Measurements from ENCODE around the gene IL6ST.

The IL6ST gene

DNA sequence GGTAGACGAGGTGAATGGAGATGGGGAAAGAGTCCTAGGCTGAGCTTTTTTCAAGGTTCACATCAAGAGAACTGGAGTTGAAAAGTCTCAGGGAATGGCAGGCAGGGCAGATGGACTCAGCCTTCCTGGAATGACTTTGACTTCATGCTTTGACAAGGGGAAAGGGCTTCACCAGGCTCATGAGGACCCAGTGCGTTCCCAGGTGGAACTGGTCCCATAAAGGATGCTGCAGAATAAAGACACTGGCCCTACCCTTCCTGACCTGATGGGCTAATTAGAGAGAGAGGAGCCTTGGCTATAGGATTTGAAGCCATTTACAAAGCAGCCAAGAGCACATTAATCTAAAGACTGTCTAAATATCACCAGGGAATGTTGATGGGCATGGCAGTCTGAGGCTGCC is 79.8 kb downstream of the IL6ST start:
- H3F3A ChIP-seq (ENCODE audit: control insufficient read depth, insufficient read depth): no peaks in the 10 kb centered on the region
- no peaks in the 10 kb centered on the region for H3K9me3 ChIP-seq (ENCODE audit: control insufficient read depth, insufficient read depth, low read length)
- no peaks in the 10 kb centered on the region for H3K36me3 ChIP-seq (ENCODE audit: control insufficient read depth, low read length)
- H3K4me2 ChIP-seq (ENCODE audit: low read length): no peak overlapping the region
- H3K27ac ChIP-seq (ENCODE audit: low read depth, low read length): no peak overlapping the region
- H3K9me2 ChIP-seq (replicated peaks; ENCODE audit: control insufficient read depth, low read length): no peaks in the 10 kb centered on the region
- no peaks in the 10 kb centered on the region for H3K79me2 ChIP-seq (ENCODE audit: control insufficient read depth, low read length)
- no peaks in the 10 kb centered on the region for H3K27me3 ChIP-seq (ENCODE audit: control insufficient read depth, low read length)
- TF ChIP-seq, protein P1, sequence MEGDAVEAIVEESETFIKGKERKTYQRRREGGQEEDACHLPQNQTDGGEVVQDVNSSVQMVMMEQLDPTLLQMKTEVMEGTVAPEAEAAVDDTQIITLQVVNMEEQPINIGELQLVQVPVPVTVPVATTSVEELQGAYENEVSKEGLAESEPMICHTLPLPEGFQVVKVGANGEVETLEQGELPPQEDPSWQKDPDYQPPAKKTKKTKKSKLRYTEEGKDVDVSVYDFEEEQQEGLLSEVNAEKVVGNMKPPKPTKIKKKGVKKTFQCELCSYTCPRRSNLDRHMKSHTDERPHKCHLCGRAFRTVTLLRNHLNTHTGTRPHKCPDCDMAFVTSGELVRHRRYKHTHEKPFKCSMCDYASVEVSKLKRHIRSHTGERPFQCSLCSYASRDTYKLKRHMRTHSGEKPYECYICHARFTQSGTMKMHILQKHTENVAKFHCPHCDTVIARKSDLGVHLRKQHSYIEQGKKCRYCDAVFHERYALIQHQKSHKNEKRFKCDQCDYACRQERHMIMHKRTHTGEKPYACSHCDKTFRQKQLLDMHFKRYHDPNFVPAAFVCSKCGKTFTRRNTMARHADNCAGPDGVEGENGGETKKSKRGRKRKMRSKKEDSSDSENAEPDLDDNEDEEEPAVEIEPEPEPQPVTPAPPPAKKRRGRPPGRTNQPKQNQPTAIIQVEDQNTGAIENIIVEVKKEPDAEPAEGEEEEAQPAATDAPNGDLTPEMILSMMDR (IDR thresholded peaks at IDR 0.05; ENCODE audit: low read depth, low read length, poor library complexity, severe bottlenecking): no peak
- no peak for TF ChIP-seq EZH2phosphoT487 (IDR thresholded peaks at IDR 0.05; ENCODE audit: borderline replicate concordance, low read length)
- H3K4me1 ChIP-seq (ENCODE audit: control insufficient read depth, low read length): peaks cover 9% of the 10 kb centered on the region
- no peaks in the 10 kb centered on the region for H4K20me1 ChIP-seq (ENCODE audit: control insufficient read depth, insufficient read depth, low read depth, low read length)
- no peak overlapping the region for H3K4me3 ChIP-seq (ENCODE audit: low read length)

DNA sequence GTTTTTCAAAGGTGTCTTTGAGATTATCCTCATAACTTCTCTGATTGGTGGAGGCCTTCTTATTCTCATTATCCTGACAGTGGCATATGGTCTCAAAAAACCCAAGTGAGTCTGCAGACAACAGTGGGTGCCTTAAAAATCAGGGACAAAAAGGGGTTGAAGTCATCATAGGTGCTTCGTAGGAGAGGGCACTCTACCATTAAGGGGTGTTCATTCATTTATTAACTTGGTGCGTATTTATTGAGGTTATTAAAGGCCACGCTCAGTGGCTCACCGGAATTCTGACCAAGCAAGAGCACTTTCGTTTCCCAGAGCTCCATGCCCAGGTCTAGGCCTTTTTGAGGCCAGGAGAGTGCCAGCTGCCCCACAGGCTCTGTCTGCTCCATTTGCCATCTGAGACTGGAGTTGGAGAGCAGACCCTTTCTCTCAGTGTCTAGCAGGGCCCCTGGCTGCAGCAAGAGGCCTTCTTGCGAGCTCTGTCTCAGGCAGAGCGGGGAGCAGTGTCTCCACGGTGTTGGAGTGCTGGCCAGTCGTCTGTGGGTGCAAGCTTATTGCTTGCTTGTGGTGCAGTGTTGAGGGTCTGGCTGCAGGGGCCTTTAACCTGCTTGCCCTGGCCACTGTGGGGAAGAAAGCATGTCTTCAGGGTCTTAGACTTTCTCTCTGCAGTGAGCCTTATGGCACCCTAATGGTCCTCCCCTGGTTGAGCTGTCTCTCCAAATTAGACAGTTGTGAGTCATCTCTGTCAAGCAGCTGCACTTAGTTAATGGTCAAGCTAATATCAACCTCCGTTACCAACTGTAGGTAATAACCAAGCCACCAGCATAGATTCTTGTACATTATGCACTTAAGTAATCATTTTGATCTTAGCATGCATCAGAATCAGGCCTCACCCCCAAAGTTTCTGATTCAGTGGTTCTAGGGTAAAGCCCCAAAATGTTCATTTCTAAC is 81.0 kb downstream of the IL6ST start:
- no peak overlapping the region for H3K4me3 ChIP-seq (ENCODE audit: low read length)
- no peaks in the 10 kb centered on the region for H3K9me2 ChIP-seq (replicated peaks; ENCODE audit: control insufficient read depth, low read length)
- H3K36me3 ChIP-seq (ENCODE audit: control insufficient read depth, low read length): no peaks in the 10 kb centered on the region
- no peak overlapping the region for H3K4me2 ChIP-seq (ENCODE audit: low read length)
- H3F3A ChIP-seq (ENCODE audit: control insufficient read depth, insufficient read depth): no peaks in the 10 kb centered on the region
- H4K20me1 ChIP-seq (ENCODE audit: control insufficient read depth, insufficient read depth, low read depth, low read length): no peaks in the 10 kb centered on the region
- H3K79me2 ChIP-seq (ENCODE audit: control insufficient read depth, low read length): no peaks in the 10 kb centered on the region
- no peaks in the 10 kb centered on the region for H3K9me3 ChIP-seq (ENCODE audit: control insufficient read depth, insufficient read depth, low read length)
- TF ChIP-seq, protein P1 (IDR thresholded peaks at IDR 0.05; ENCODE audit: low read depth, low read length, poor library complexity, severe bottlenecking): no peak
- TF ChIP-seq EZH2phosphoT487 (IDR thresholded peaks at IDR 0.05; ENCODE audit: borderline replicate concordance, low read length): no peak
- no peaks in the 10 kb centered on the region for H3K4me1 ChIP-seq (ENCODE audit: control insufficient read depth, low read length)
- no peak overlapping the region for H3K27ac ChIP-seq (ENCODE audit: low read depth, low read length)
- H3K27me3 ChIP-seq (ENCODE audit: control insufficient read depth, low read length): no peaks in the 10 kb centered on the region

- no peak overlapping the region for H3K4me2 ChIP-seq (ENCODE audit: low read length)
- no peak overlapping the region for H3K27ac ChIP-seq (ENCODE audit: low read depth, low read length)
- H3K9me3 ChIP-seq (ENCODE audit: control insufficient read depth, insufficient read depth, low read length): no peaks in the 10 kb centered on the region
- H3K79me2 ChIP-seq (ENCODE audit: control insufficient read depth, low read length): no peaks in the 10 kb centered on the region
- H3K36me3 ChIP-seq (ENCODE audit: control insufficient read depth, low read length): no peaks in the 10 kb centered on the region
- no peaks in the 10 kb centered on the region for H3K4me1 ChIP-seq (ENCODE audit: control insufficient read depth, low read length)
- H3K4me3 ChIP-seq (ENCODE audit: low read length): no peak overlapping the region
- TF ChIP-seq, protein P1 (IDR thresholded peaks at IDR 0.05; ENCODE audit: low read depth, low read length, poor library complexity, severe bottlenecking): no peak
- no peak for TF ChIP-seq EZH2phosphoT487 (IDR thresholded peaks at IDR 0.05; ENCODE audit: borderline replicate concordance, low read length)
- no peaks in the 10 kb centered on the region for H3K9me2 ChIP-seq (replicated peaks; ENCODE audit: control insufficient read depth, low read length)
- no peaks in the 10 kb centered on the region for H3K27me3 ChIP-seq (ENCODE audit: control insufficient read depth, low read length)
- no peaks in the 10 kb centered on the region for H3F3A ChIP-seq (ENCODE audit: control insufficient read depth, insufficient read depth)
- H4K20me1 ChIP-seq (ENCODE audit: control insufficient read depth, insufficient read depth, low read depth, low read length): no peaks in the 10 kb centered on the region
These were observed 82.7 kb downstream of the IL6ST start for GRCh38 chr5:55911784-55912653.

Data from DOHH2 (cell line).